LNCaP clone FGC (cell line): Measurements from ENCODE around the gene RAC3.

Experiments used
- DNase-seq: peaks from one replicate; pipeline ENCODE4 v3.0.0-alpha.2; 2011; ENCODE audit warnings: low read depth
- H3K4me3 ChIP-seq: 2 replicates; pipeline ENCODE4 v1.5.1; 2011; ENCODE audit warnings: mild to moderate bottlenecking, low read depth, low read length, control low read depth
- CTCF ChIP-seq: IDR thresholded peaks from 2 replicates; pipeline ENCODE4 v1.5.1; 2012; ENCODE audit warnings: mild to moderate bottlenecking; ENCODE audit not compliant: control insufficient read depth, insufficient read depth; ENCODE audit errors: extremely low read depth

The RAC3 gene

GRCh38 chr17:82045936-82046484, 14.5 kb downstream of the RAC3 start:
- H3K4me3 ChIP-seq: no peak overlapping the region
- DNase-seq: no peak
- no peak for TF ChIP-seq CTCF

- H3K4me3 ChIP-seq: no peak overlapping the region
- TF ChIP-seq CTCF: no peak
- no peak for DNase-seq
Measured at GRCh38 chr17:82046903-82047302, 15.4 kb downstream of the RAC3 start.

GRCh38 chr17:82047379-82047778, 15.9 kb downstream of the RAC3 start:
- no peak for DNase-seq
- TF ChIP-seq CTCF: no peak
- no peak overlapping the region for H3K4me3 ChIP-seq

GRCh38 chr17:82047914-82048570, 16.6 kb downstream of the RAC3 start:
- TF ChIP-seq CTCF: no peak
- no peak for DNase-seq
- no peak overlapping the region for H3K4me3 ChIP-seq

- no peak for DNase-seq
- TF ChIP-seq CTCF: no peak
- no peak overlapping the region for H3K4me3 ChIP-seq
Measured at GRCh38 chr17:82048571-82048971, 17.1 kb downstream of the RAC3 start.

- DNase-seq: no peak
- no peak for TF ChIP-seq CTCF
- no peak overlapping the region for H3K4me3 ChIP-seq
Measured at GRCh38 chr17:82049106-82049505, 17.6 kb downstream of the RAC3 start.

GRCh38 chr17:82049521-82049971, 18.1 kb downstream of the RAC3 start:
- H3K4me3 ChIP-seq: no peak overlapping the region
- no peak for TF ChIP-seq CTCF
- DNase-seq: no peak
